ENCODE results near the gene MAML2.

MAML2 gene

GRCh38 chr11:96339706-96340554 lies 3.1 kb downstream of the MAML2 start:
- DNase-seq (ENCODE audit: low read depth), result no peak

GRCh38 chr11:96338910-96339705 lies 3.9 kb downstream of the MAML2 start:
- DNase-seq (ENCODE audit: low read depth), result no peak

GRCh38 chr11:96337541-96338431 lies 5.2 kb downstream of the MAML2 start:
- no peak for DNase-seq (ENCODE audit: low read depth)

- no peak for DNase-seq (ENCODE audit: low read depth)
These were observed 7.6 kb downstream of the MAML2 start for GRCh38 chr11:96335388-96335787.

- DNase-seq (ENCODE audit: low read depth), result no peak
These were observed 8.8 kb downstream of the MAML2 start for GRCh38 chr11:96334219-96334618.

GRCh38 chr11:96333191-96333719 lies 9.7 kb downstream of the MAML2 start:
- no peak for DNase-seq (ENCODE audit: low read depth)

- DNase-seq (ENCODE audit: low read depth), result no peak
These were observed 10.7 kb downstream of the MAML2 start for GRCh38 chr11:96332126-96332771.

GRCh38 chr11:96331699-96332116 lies 11.3 kb downstream of the MAML2 start:
- DNase-seq (ENCODE audit: low read depth), result no peak

GRCh38 chr11:96330511-96330859 lies 12.5 kb downstream of the MAML2 start:
- DNase-seq (ENCODE audit: low read depth), result no peak

GRCh38 chr11:96329855-96330510 lies 13.0 kb downstream of the MAML2 start:
- no peak for DNase-seq (ENCODE audit: low read depth)

- no peak for DNase-seq (ENCODE audit: low read depth)
These were observed 13.6 kb downstream of the MAML2 start for GRCh38 chr11:96329419-96329818.

- no peak for DNase-seq (ENCODE audit: low read depth)
These were observed 14.5 kb downstream of the MAML2 start for GRCh38 chr11:96328395-96329010.

GRCh38 chr11:96326959-96327358 lies 16.0 kb downstream of the MAML2 start:
- no peak for DNase-seq (ENCODE audit: low read depth)

GRCh38 chr11:96324912-96325311 lies 18.1 kb downstream of the MAML2 start:
- DNase-seq (ENCODE audit: low read depth), result no peak

GRCh38 chr11:96323642-96323985 lies 19.4 kb downstream of the MAML2 start:
- DNase-seq (ENCODE audit: low read depth), result no peak

GRCh38 chr11:96322775-96323641 lies 20.0 kb downstream of the MAML2 start:
- no peak for DNase-seq (ENCODE audit: low read depth)

GRCh38 chr11:96321091-96321490 lies 21.9 kb downstream of the MAML2 start:
- no peak for DNase-seq (ENCODE audit: low read depth)

GRCh38 chr11:96319898-96320656 lies 22.9 kb downstream of the MAML2 start:
- no peak for DNase-seq (ENCODE audit: low read depth)

GRCh38 chr11:96318850-96319249 lies 24.1 kb downstream of the MAML2 start:
- no peak for DNase-seq (ENCODE audit: low read depth)
